Measurements from ENCODE around the gene VSIG10L2.
"Not testable (repeated sequence)": the region's sequence is repeated elsewhere in the genome, so short reads cannot be mapped to it uniquely, and the experiment has no call there.

VSIG10L2 gene

DNA sequence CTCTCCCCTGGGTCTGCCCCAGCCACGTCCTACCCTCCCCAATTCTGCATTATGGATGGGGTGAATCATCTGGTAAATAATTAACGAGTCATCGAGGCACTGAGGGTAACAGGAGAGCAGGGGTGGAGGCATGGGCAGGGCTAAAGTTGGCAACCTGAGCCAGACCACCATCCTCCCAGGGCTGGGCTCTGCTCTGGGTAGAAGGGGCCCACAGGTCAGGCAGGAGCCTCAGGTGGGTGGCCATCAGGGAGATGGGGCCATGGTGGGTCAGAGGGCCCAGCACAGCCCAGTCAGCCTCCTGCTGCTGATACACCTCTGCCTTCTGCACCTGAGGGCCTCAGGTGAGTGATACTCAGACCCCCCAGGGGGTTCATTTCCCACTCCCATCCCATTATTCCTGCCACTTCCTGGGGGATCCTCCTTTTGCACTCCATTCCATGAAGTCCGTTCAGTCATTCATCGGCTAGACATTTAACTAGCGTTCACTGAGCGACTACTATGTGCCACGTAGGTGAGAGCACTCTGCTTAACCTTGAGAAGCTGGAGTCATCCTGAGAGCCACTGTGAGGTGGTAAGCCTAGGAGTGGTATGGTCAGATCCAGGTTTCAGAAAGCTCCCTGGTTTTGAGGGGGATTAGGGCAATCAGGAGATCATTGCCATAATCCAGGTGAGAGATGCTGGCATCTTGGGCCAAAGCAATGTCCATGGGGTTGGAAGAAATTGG is at the start of gene VSIG10L2:
VSIG10L2 (plus strand) TSS at position 248 of the 724 bp plus-strand sequence; CDS start at position 260, 12 bp downstream.
- Histone ChIP-seq H3K27ac (ENCODE audit: low read depth, low read length) (no peak within 1 kb of the TSS), H3K27me3 (ENCODE audit: control insufficient read depth, insufficient read depth, low read length) (no peaks in the 10 kb centered on the region), H3K9me3 (ENCODE audit: control insufficient read depth, insufficient read depth, low read length) (no peaks in the 10 kb centered on the region), H3K9ac (ENCODE audit: low read depth, low read length) (no peak within 1 kb of the TSS), H3K4me3 (ENCODE audit: low read depth, low read length) (no peak within 1 kb of the TSS), H3K4me1 (ENCODE audit: control insufficient read depth, insufficient read depth, low read length) (peaks cover 10% of the 10 kb centered on the region), H3K36me3 (ENCODE audit: control insufficient read depth, insufficient read depth, low read length) (no peaks in the 10 kb centered on the region)

DNA sequence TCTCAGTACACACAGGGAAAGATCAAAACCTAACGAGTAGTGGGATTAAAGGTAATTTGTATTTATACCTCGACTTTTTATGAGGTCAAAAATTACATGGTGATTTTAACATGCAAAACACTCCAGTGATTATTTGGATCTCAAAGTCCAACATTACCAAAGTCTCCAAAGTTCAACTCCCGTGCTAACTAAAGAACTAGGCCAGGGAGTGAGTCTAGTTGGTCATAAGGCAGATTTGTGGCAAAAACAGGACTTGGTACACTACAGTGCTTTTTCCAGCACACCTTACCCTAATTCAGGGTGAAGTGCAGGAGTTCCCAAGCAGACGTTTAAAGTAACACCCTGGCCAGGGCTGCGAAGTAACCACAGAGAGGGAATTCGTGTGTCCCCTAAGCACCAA is 44.0 kb upstream of the VSIG10L2 start:
- Histone ChIP-seq H3K9me3 (ENCODE audit: control insufficient read depth, insufficient read depth, low read length) (no peaks in the 10 kb centered on the region), H3K27me3 (ENCODE audit: control insufficient read depth, insufficient read depth, low read length) (peaks cover 21% of the 10 kb centered on the region), H3K4me1 (ENCODE audit: control insufficient read depth, insufficient read depth, low read length) (peaks cover 5% of the 10 kb centered on the region; the same call in 1 of the 2 replicates), H3K9ac (ENCODE audit: low read depth, low read length) (no peak overlapping the region), H3K4me3 (ENCODE audit: low read depth, low read length) (0 out of 2 replicates have a peak overlapping the region, but pooled peaks have one; percentile 2), H3K27ac (ENCODE audit: low read depth, low read length) (no peak overlapping the region), H3K36me3 (ENCODE audit: control insufficient read depth, insufficient read depth, low read length) (peaks cover 27% of the 10 kb centered on the region)

DNA sequence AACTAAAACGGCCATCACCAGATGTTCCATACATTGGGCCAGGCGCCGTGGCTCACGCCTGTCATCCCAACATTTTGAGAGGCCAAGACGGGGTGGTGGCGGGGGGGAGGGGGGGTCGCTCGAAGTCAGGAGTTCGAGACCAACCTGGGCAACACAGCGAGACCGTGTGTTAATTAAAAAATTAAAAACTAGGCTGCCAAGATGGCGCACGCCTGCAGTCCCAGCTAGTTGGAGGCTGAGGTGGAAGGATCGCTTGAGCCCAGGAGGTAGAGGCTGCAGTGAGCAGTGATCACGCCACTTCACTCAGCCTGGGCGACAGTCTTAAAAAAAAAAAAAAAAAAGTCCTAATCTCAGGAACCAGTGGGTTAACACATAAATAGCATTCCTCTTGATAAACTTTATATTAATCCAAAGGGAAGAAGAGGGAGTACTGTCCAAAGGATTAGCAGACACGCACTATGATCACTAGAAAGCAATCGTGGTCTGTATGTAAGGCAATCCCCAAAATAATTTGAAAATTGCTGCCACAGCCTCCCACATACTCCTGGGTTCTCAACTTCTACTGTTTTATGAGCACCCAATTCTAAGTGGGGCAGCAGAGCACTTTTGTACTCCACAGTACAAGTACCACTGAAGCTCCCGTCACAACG is 43.4 kb upstream of the VSIG10L2 start:
- H3K4me1 ChIP-seq (ENCODE audit: control insufficient read depth, insufficient read depth, low read length): peaks cover 5% of the 10 kb centered on the region; the same call in 1 of the 2 replicates
- peaks cover 27% of the 10 kb centered on the region for H3K36me3 ChIP-seq (ENCODE audit: control insufficient read depth, insufficient read depth, low read length)
- H3K27ac ChIP-seq (ENCODE audit: low read depth, low read length): peak overlapping the region; percentile 13
- H3K9me3 ChIP-seq (ENCODE audit: control insufficient read depth, insufficient read depth, low read length): no peaks in the 10 kb centered on the region
- H3K4me3 ChIP-seq (ENCODE audit: low read depth, low read length): peak overlapping the region; percentile 100
- peak overlapping the region; percentile 58 for H3K9ac ChIP-seq (ENCODE audit: low read depth, low read length)
- H3K27me3 ChIP-seq (ENCODE audit: control insufficient read depth, insufficient read depth, low read length): peaks cover 21% of the 10 kb centered on the region

DNA sequence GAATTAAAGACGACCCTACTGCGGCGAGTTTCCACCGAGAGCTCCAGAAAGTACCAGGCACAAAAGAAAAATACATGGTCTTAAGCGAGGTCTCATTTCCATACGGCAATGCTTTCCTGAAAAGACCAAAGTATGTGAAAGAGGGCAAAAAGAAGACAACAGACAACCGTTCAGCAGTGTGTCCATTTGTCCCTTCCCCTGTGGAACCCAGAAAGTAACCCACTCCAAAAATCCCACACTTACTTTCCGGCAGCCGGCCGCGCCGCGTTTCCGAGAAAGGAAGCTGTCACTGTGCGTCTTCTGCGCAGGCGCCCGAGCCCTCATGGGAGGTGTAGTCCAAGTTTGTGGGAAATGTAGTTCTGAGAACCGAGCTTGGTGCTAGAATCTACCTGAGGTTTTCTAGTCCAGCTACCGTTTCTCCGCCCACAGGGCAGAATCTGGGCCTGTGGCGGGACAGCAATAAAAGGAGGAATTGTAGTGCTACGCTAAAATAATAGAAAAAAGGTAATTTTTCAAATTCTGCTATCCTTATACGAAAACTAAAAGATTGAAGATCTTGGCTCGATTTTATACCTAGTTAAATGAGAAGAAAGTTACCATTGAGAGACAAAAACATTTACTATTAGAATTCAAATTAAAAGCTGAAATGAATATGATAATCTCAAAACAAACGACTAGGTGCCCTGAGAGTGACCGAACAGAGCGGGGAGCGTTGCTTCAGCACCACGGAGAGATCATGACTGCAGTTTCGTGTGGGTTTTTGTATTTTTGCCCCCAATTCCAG is 42.7 kb upstream of the VSIG10L2 start, which contains the start of gene PUS3:
PUS3 (minus strand) TSS at position 280 of the 784 bp plus-strand sequence. CDS start 6,922 bp downstream, outside the sequence.
- peak within 1 kb of the TSS; percentile 13 for H3K27ac ChIP-seq (ENCODE audit: low read depth, low read length)
- peaks cover 5% of the 10 kb centered on the region; the same call in 1 of the 2 replicates for H3K4me1 ChIP-seq (ENCODE audit: control insufficient read depth, insufficient read depth, low read length)
- peak within 1 kb of the TSS; percentile 100 for H3K4me3 ChIP-seq (ENCODE audit: low read depth, low read length)

GRCh38 chr11:125903711-125904659 is 41.9 kb upstream of the VSIG10L2 start, which contains the start of gene DDX25:
DDX25 (plus strand) TSS chr11:125904508; CDS start chr11:125904518, 10 bp downstream.
- no peak within 1 kb of the TSS for H3K27ac ChIP-seq (ENCODE audit: low read depth, low read length)
- H3K4me3 ChIP-seq (ENCODE audit: low read depth, low read length): peak within 1 kb of the TSS; percentile 100
- peaks cover 24% of the 10 kb centered on the region for H3K36me3 ChIP-seq (ENCODE audit: control insufficient read depth, insufficient read depth, low read length)
- H3K9me3 ChIP-seq (ENCODE audit: control insufficient read depth, insufficient read depth, low read length): no peaks in the 10 kb centered on the region
- peaks cover 5% of the 10 kb centered on the region; the same call in 1 of the 2 replicates for H3K4me1 ChIP-seq (ENCODE audit: control insufficient read depth, insufficient read depth, low read length)
- H3K9ac ChIP-seq (ENCODE audit: low read depth, low read length): no peak within 1 kb of the TSS
- peaks cover 21% of the 10 kb centered on the region for H3K27me3 ChIP-seq (ENCODE audit: control insufficient read depth, insufficient read depth, low read length)

More for the DNA sequence above, 42.7 kb upstream of the VSIG10L2 start, which contains the start of gene PUS3:
- no peaks in the 10 kb centered on the region for H3K9me3 ChIP-seq (ENCODE audit: control insufficient read depth, insufficient read depth, low read length)
- H3K27me3 ChIP-seq (ENCODE audit: control insufficient read depth, insufficient read depth, low read length): peaks cover 21% of the 10 kb centered on the region
- peak within 1 kb of the TSS; percentile 58 for H3K9ac ChIP-seq (ENCODE audit: low read depth, low read length)
- peaks cover 21% of the 10 kb centered on the region for H3K36me3 ChIP-seq (ENCODE audit: control insufficient read depth, insufficient read depth, low read length)

- H3K4me3 ChIP-seq (ENCODE audit: low read depth, low read length): peak overlapping the region; percentile 100
- no peak overlapping the region for H3K27ac ChIP-seq (ENCODE audit: low read depth, low read length)
- no peak overlapping the region for H3K9ac ChIP-seq (ENCODE audit: low read depth, low read length)
Observed at GRCh38 chr11:125904678-125905077, 41.2 kb upstream of the VSIG10L2 start.

GRCh38 chr11:125910226-125910849 is 35.5 kb upstream of the VSIG10L2 start:
- no peak overlapping the region for H3K9ac ChIP-seq (ENCODE audit: low read depth, low read length)

More at GRCh38 chr11:125904678-125905077, 41.2 kb upstream of the VSIG10L2 start:
- Histone ChIP-seq H3K36me3 (ENCODE audit: control insufficient read depth, insufficient read depth, low read length) (peaks cover 18% of the 10 kb centered on the region), H3K4me1 (ENCODE audit: control insufficient read depth, insufficient read depth, low read length) (peaks cover 5% of the 10 kb centered on the region; the same call in 1 of the 2 replicates), H3K27me3 (ENCODE audit: control insufficient read depth, insufficient read depth, low read length) (peaks cover 21% of the 10 kb centered on the region), H3K9me3 (ENCODE audit: control insufficient read depth, insufficient read depth, low read length) (no peaks in the 10 kb centered on the region)

GRCh38 chr11:125914601-125915000 is 31.2 kb upstream of the VSIG10L2 start:
- H3K27ac ChIP-seq (ENCODE audit: low read depth, low read length); H3K27me3 ChIP-seq (ENCODE audit: control insufficient read depth, insufficient read depth, low read length); H3K9ac ChIP-seq (ENCODE audit: low read depth, low read length); H3K9me3 ChIP-seq (ENCODE audit: control insufficient read depth, insufficient read depth, low read length); H3K4me3 ChIP-seq (ENCODE audit: low read depth, low read length); H3K4me1 ChIP-seq (ENCODE audit: control insufficient read depth, insufficient read depth, low read length): not testable (repeated sequence)
- H3K36me3 ChIP-seq (ENCODE audit: control insufficient read depth, insufficient read depth, low read length): 0 out of 2 replicates have a peak, but pooled peaks cover 11% of the 10 kb centered on the region

More at GRCh38 chr11:125910226-125910849, 35.5 kb upstream of the VSIG10L2 start:
- peaks cover 9% of the 10 kb centered on the region for H3K27me3 ChIP-seq (ENCODE audit: control insufficient read depth, insufficient read depth, low read length)
- H3K27ac ChIP-seq (ENCODE audit: low read depth, low read length): no peak overlapping the region
- no peaks in the 10 kb centered on the region for H3K9me3 ChIP-seq (ENCODE audit: control insufficient read depth, insufficient read depth, low read length)
- no peak overlapping the region for H3K4me3 ChIP-seq (ENCODE audit: low read depth, low read length)
- no peaks in the 10 kb centered on the region for H3K4me1 ChIP-seq (ENCODE audit: control insufficient read depth, insufficient read depth, low read length)
- H3K36me3 ChIP-seq (ENCODE audit: control insufficient read depth, insufficient read depth, low read length): peaks cover 22% of the 10 kb centered on the region; the same call in 1 of the 2 replicates

DNA sequence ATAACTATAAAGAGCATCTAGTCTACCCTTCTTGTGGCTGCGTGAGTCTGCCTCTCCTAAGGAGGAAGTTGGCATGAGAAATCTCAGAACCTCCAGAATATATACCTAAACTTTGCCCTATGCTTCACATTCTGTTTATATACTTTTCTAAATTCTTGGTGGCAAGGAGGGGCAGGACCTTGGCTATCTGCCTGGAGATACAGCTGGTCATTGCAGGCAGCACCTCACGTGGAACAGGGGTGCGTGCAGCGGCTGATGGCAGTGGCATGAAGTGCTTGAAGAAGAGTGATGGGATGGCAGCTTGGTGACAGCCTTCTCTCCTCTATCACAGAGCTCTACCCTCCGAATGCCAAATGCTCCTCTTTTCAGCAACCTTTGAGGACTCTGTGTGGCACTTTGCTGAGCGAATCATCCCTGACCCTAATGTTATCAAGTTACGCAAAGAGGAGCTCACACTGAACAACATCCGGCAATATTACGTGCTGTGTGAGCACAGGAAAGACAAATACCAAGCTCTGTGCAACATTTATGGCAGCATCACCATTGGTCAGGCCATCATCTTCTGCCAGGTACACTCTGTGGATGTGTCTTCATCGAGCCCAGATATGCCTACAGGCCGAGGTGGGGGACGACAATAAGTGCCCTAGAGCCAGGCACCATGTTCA is 29.0 kb upstream of the VSIG10L2 start:
- Histone ChIP-seq H3K27me3 (ENCODE audit: control insufficient read depth, insufficient read depth, low read length) (no peaks in the 10 kb centered on the region), H3K9ac (ENCODE audit: low read depth, low read length) (no peak overlapping the region), H3K4me3 (ENCODE audit: low read depth, low read length) (no peak overlapping the region), H3K36me3 (ENCODE audit: control insufficient read depth, insufficient read depth, low read length) (0 out of 2 replicates have a peak, but pooled peaks cover 2% of the 10 kb centered on the region), H3K4me1 (ENCODE audit: control insufficient read depth, insufficient read depth, low read length) (no peaks in the 10 kb centered on the region), H3K9me3 (ENCODE audit: control insufficient read depth, insufficient read depth, low read length) (no peaks in the 10 kb centered on the region), H3K27ac (ENCODE audit: low read depth, low read length) (no peak overlapping the region)
